ENCODE measurements around the gene UBAP2L. TPM values are rescaled to one million over a fixed set of nuclear protein-coding genes. Genes with fewer than 3 reads are reported as not detected.

UBAP2L gene
- polyA plus RNA-seq (ENCODE audit: insufficient read length in 3 of 3) = 100 to 1,000 TPM; 184 to 191 (median 185) TPM
- long read RNA-seq, donor 1, partial matches to known transcripts = 35 of 36 reads
- long read RNA-seq, donor 1, other reads (novel, unspliced or antisense) = 0 of 36 reads
- long read RNA-seq, donor 2, partial matches to known transcripts = 49 of 55 reads
- long read RNA-seq, donor 2, other reads (novel, unspliced or antisense) = 0 of 55 reads
- long read RNA-seq, donor 3, partial matches to known transcripts = 81 of 86 reads
- long read RNA-seq, donor 3, other reads (novel, unspliced or antisense) = 0 of 86 reads
- long read RNA-seq, donor 4, partial matches to known transcripts = 106 of 106 reads
- long read RNA-seq, donor 4, other reads (novel, unspliced or antisense) = 0 of 106 reads
- long read RNA-seq, donor 5 = 0 reads
- long read RNA-seq, donor 6, partial matches to known transcripts = 88 of 90 reads
- long read RNA-seq, donor 6, other reads (novel, unspliced or antisense) = 0 of 90 reads
- long read RNA-seq, donor 7, partial matches to known transcripts = 68 of 73 reads
- long read RNA-seq, donor 7, other reads (novel, unspliced or antisense) = 0 of 73 reads
- long read RNA-seq, donor 8, partial matches to known transcripts = 107 of 108 reads
- long read RNA-seq, donor 8, other reads (novel, unspliced or antisense) = 0 of 108 reads
- long read RNA-seq, donor 9, partial matches to known transcripts = 80 of 83 reads
- long read RNA-seq, donor 9, other reads (novel, unspliced or antisense) = 0 of 83 reads
- long read RNA-seq, donor 10, partial matches to known transcripts = 103 of 179 reads
- long read RNA-seq, donor 10, other reads (novel, unspliced or antisense) = 75 of 179 reads
- long read RNA-seq, donor 11, partial matches to known transcripts = 94 of 96 reads
- long read RNA-seq, donor 11, other reads (novel, unspliced or antisense) = 0 of 96 reads
- long read RNA-seq, donor 12, partial matches to known transcripts = 5 of 6 reads
- long read RNA-seq, donor 12, other reads (novel, unspliced or antisense) = 0 of 6 reads
- long read RNA-seq, donor 13, partial matches to known transcripts = 110 of 120 reads
- long read RNA-seq, donor 13, other reads (novel, unspliced or antisense) = 0 of 120 reads
- long read RNA-seq, donor 14, partial matches to known transcripts = 20 of 23 reads
- long read RNA-seq, donor 14, other reads (novel, unspliced or antisense) = 0 of 23 reads
- long read RNA-seq, donor 15, partial matches to known transcripts = 16 of 16 reads
- long read RNA-seq, donor 15, other reads (novel, unspliced or antisense) = 0 of 16 reads
- long read RNA-seq, donor 16, partial matches to known transcripts = 439 of 457 reads
- long read RNA-seq, donor 16, other reads (novel, unspliced or antisense) = 10 of 457 reads

GRCh38 chr1:154220071-154220969 lies at the start of gene UBAP2L:
UBAP2L (plus strand) TSS chr1:154220955; CDS start chr1:154225124, 4,169 bp downstream.
- peak; percentile 98 to 100 (median 99) for DNase-seq (ENCODE audit: extremely low read depth in 1 of 11, low read depth in 9 of 11, low spot score in 4 of 11)

GRCh38 chr1:154171223-154171583 lies 49.6 kb upstream of the UBAP2L start:
- no peak for DNase-seq (ENCODE audit: extremely low read depth in 1 of 11, low read depth in 9 of 11, low spot score in 4 of 11)

GRCh38 chr1:154171880-154172279 lies 48.9 kb upstream of the UBAP2L start:
- no peak for DNase-seq (ENCODE audit: extremely low read depth in 1 of 11, low read depth in 9 of 11, low spot score in 4 of 11)

GRCh38 chr1:154174654-154175053 lies 46.1 kb upstream of the UBAP2L start:
- DNase-seq (ENCODE audit: extremely low read depth in 1 of 11, low read depth in 9 of 11, low spot score in 4 of 11) = no peak

- peak in 3 of 11 donors; percentile 26 to 58 (median 51) for DNase-seq (ENCODE audit: extremely low read depth in 1 of 11, low read depth in 9 of 11, low spot score in 4 of 11)
Measured at GRCh38 chr1:154176337-154176736, 44.4 kb upstream of the UBAP2L start.

GRCh38 chr1:154178013-154178412 lies 42.7 kb upstream of the UBAP2L start:
- no peak for DNase-seq (ENCODE audit: extremely low read depth in 1 of 11, low read depth in 9 of 11, low spot score in 4 of 11)

GRCh38 chr1:154178911-154179811 lies 41.6 kb upstream of the UBAP2L start:
- no peak for DNase-seq (ENCODE audit: extremely low read depth in 1 of 11, low read depth in 9 of 11, low spot score in 4 of 11)

- DNase-seq (ENCODE audit: extremely low read depth in 1 of 11, low read depth in 9 of 11, low spot score in 4 of 11) = no peak
Measured at GRCh38 chr1:154179946-154180687, 40.6 kb upstream of the UBAP2L start.

GRCh38 chr1:154181944-154182343 lies 38.8 kb upstream of the UBAP2L start:
- no peak for DNase-seq (ENCODE audit: extremely low read depth in 1 of 11, low read depth in 9 of 11, low spot score in 4 of 11)

GRCh38 chr1:154182344-154183045 lies 38.3 kb upstream of the UBAP2L start:
- peak in 5 of 11 donors; percentile 32 to 43 (median 36) for DNase-seq (ENCODE audit: extremely low read depth in 1 of 11, low read depth in 9 of 11, low spot score in 4 of 11)

GRCh38 chr1:154183046-154183915 lies 37.5 kb upstream of the UBAP2L start:
- peak; percentile 81 to 95 (median 91) for DNase-seq (ENCODE audit: extremely low read depth in 1 of 11, low read depth in 9 of 11, low spot score in 4 of 11)

GRCh38 chr1:154186177-154186576 lies 34.6 kb upstream of the UBAP2L start:
- peak in 1 of 11 donors; percentile 24 for DNase-seq (ENCODE audit: extremely low read depth in 1 of 11, low read depth in 9 of 11, low spot score in 4 of 11)

GRCh38 chr1:154186852-154187501 lies 33.8 kb upstream of the UBAP2L start:
- DNase-seq (ENCODE audit: extremely low read depth in 1 of 11, low read depth in 9 of 11, low spot score in 4 of 11) = no peak

- no peak for DNase-seq (ENCODE audit: extremely low read depth in 1 of 11, low read depth in 9 of 11, low spot score in 4 of 11)
Measured at GRCh38 chr1:154190550-154190949, 30.2 kb upstream of the UBAP2L start.
